MM.1S (cell line): ENCODE measurements around the gene SNRNP70.

Experiments
- EZH2 ChIP-seq: fragments of 300-600 bp; sonication (generic); optimal IDR thresholded peaks from 2 replicates; pipeline ENCODE3; 2017; ENCODE audit warnings: low read depth, mild to moderate bottlenecking, antibody characterized with exemption, low read length, mixed read lengths
- EZH2phosphoT487 ChIP-seq: fragments of 300-600 bp; sonication (generic); IDR thresholded peaks from 2 replicates; pipeline ENCODE4 v1.6.1; 2018; ENCODE audit warnings: antibody characterized with exemption, low read length
- TF ChIP-seq, protein P1 (sequence below): fragments of 300-600 bp; sonication (generic); IDR thresholded peaks from 2 replicates; pipeline ENCODE4 v1.5.1; 2016; ENCODE audit warnings: antibody characterized with exemption, low read length, mixed read lengths

DNA sequence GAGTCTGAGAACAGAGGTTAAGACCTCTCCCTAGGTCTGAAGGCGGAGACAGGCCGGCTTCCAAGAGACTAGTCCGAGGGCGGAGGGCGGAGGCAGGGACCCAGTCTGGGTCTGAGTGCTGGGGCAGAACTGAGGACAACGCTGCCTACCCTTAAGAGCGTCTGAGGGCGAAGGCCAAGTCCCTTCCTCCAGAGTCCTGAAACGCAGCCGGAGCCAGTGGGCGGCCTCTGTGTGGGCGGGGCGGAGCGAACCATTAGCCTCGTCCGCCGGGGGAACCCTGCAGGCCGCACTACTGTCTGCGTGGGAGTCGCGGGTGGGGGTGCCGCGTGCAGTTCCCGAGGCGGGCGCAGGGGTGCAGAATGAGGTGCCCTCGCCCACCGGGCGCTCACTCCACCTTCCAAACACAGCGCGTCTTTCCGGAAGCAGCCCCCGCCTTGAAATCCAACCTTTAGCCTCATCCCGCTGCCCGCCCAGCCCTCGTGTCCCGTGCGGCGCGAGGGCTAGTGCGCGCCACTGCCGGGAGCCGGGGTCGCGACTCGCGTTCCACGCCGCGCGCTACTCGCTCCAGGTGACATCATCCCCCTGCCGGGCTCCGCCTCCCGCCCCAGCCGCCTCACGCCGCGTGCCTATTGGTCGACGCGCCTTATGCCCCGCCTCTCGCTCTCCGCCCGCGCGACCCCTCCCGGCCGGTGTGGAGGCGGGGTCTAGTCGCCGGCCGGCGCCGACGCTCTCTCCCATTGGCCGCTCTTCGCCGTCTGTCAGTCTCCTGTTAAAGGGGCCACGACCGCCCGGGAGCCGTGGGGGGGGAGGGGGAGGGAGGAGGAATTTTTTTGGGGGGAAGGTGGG is 33.5 kb downstream of the SNRNP70 start, which contains the start of gene C19orf73:
- TF ChIP-seq, protein P1, sequence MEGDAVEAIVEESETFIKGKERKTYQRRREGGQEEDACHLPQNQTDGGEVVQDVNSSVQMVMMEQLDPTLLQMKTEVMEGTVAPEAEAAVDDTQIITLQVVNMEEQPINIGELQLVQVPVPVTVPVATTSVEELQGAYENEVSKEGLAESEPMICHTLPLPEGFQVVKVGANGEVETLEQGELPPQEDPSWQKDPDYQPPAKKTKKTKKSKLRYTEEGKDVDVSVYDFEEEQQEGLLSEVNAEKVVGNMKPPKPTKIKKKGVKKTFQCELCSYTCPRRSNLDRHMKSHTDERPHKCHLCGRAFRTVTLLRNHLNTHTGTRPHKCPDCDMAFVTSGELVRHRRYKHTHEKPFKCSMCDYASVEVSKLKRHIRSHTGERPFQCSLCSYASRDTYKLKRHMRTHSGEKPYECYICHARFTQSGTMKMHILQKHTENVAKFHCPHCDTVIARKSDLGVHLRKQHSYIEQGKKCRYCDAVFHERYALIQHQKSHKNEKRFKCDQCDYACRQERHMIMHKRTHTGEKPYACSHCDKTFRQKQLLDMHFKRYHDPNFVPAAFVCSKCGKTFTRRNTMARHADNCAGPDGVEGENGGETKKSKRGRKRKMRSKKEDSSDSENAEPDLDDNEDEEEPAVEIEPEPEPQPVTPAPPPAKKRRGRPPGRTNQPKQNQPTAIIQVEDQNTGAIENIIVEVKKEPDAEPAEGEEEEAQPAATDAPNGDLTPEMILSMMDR = no peak
- no peak for TF ChIP-seq EZH2
- no peak for TF ChIP-seq EZH2phosphoT487
